Mammary epithelial cell (primary cell): ENCODE results near the gene SLC16A3.

Source experiments
- EZH2 ChIP-seq: IDR thresholded peaks from 2 replicates; pipeline ENCODE4 v1.6.1; 2012; ENCODE audit warnings: low read length, inconsistent platforms, borderline replicate concordance
- TF ChIP-seq, protein P1 (sequence below), 2 donors: IDR thresholded peaks in 1 of 2; conservative IDR thresholded peaks in 1 of 2; 2 replicates each; pipeline ENCODE4 v1.5.1; 2011 to 2012; ENCODE audit warnings: inconsistent platforms in 2 of 2, low read length in 2 of 2, mild to moderate bottlenecking in 2 of 2, control low read depth in 1 of 2, low read depth in 1 of 2; ENCODE audit not compliant: insufficient read depth in 1 of 2; ENCODE audit errors: extremely low read depth in 1 of 2

GRCh38 chr17:82247856-82248671 lies 19.2 kb downstream of the SLC16A3 start:
- TF ChIP-seq, protein P1, sequence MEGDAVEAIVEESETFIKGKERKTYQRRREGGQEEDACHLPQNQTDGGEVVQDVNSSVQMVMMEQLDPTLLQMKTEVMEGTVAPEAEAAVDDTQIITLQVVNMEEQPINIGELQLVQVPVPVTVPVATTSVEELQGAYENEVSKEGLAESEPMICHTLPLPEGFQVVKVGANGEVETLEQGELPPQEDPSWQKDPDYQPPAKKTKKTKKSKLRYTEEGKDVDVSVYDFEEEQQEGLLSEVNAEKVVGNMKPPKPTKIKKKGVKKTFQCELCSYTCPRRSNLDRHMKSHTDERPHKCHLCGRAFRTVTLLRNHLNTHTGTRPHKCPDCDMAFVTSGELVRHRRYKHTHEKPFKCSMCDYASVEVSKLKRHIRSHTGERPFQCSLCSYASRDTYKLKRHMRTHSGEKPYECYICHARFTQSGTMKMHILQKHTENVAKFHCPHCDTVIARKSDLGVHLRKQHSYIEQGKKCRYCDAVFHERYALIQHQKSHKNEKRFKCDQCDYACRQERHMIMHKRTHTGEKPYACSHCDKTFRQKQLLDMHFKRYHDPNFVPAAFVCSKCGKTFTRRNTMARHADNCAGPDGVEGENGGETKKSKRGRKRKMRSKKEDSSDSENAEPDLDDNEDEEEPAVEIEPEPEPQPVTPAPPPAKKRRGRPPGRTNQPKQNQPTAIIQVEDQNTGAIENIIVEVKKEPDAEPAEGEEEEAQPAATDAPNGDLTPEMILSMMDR (conservative IDR thresholded peaks at IDR 0.05 in 1 of 2, IDR thresholded peaks at IDR 0.05 in 1 of 2; ENCODE audit: extremely low read depth in 1 of 2, insufficient read depth in 1 of 2, low read depth in 1 of 2, low read length in 2 of 2): no peak
- TF ChIP-seq EZH2: no peak
